ENCODE data around the gene ZNF511. TPM values are rescaled to one million over a fixed set of nuclear protein-coding genes. Genes with fewer than 3 reads are reported as not detected.
"Not testable (repeated sequence)": the region's sequence is repeated elsewhere in the genome, so short reads cannot be mapped to it uniquely, and the experiment has no call there.

Gene ZNF511
- total and polyA plus RNA-seq, 4 donors = 18.2 to 39.6 (median 32.0) TPM

- no peaks in the 10 kb centered on the region for H3K9me3 ChIP-seq (ENCODE audit: control insufficient read depth, low read length)
- no peaks in the 10 kb centered on the region for H3K4me1 ChIP-seq (ENCODE audit: control insufficient read depth in 1 of 2, insufficient read depth in 2 of 2, low read length in 2 of 2)
- ATAC-seq (ENCODE audit: low FRiP score) = no peak
- intact Hi-C loops (cut with DNase I) = loop anchor here in 1 of 2 donors (5.0 kb wide), 1 partner anchor 60 kb away; the partner anchor contains the start of gene ECHS1
- H3K27ac ChIP-seq (ENCODE audit: low read depth in 1 of 2, low read length in 2 of 2) = no peak overlapping the region
- 90 to 92% methylated on average over 9 of the region's 9 CpGs for WGBS, 2 donors
- peaks cover 0 to 2% of the 10 kb centered on the region in 2 donors for H3K36me3 ChIP-seq (ENCODE audit: control insufficient read depth in 1 of 2, insufficient read depth in 2 of 2, low read length in 1 of 2)
- no peaks in the 10 kb centered on the region for H3K27me3 ChIP-seq (ENCODE audit: control insufficient read depth in 1 of 2, insufficient read depth in 2 of 2, low read length in 1 of 2)
- H3K4me3 ChIP-seq (ENCODE audit: low read length in 2 of 2) = no peak overlapping the region
- DNase-seq = peak; percentile 41 to 73
Observed at GRCh38 chr10:133312769-133313145, 4.0 kb downstream of the ZNF511 start.

DNA sequence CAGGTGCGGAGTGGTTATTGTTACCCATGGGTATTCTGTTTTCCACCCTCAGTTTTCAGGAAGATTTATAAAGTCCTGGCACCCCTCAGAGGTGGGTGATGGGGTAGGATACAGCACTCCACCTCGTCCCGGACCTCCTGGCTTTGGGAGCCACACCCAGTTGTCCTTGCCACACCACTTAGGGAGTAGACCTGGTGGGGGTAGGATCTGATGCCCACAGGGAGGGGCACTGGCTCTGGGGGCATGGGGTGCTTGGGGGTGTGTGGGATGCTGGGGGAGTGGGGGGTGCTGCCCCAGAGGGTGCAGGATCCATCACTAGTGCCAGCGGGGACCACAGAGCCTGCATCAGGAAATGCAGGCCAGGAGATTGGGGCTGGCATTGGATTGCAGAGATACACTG, 4.5 kb downstream of the ZNF511 start:
- Histone ChIP-seq H3K9me3 (ENCODE audit: control insufficient read depth, low read length) (no peaks in the 10 kb centered on the region), H3K36me3 (ENCODE audit: control insufficient read depth in 1 of 2, insufficient read depth in 2 of 2, low read length in 1 of 2) (peaks cover 0 to 2% of the 10 kb centered on the region in 2 donors), H3K27ac (ENCODE audit: low read depth in 1 of 2, low read length in 2 of 2) (no peak overlapping the region), H3K27me3 (ENCODE audit: control insufficient read depth in 1 of 2, insufficient read depth in 2 of 2, low read length in 1 of 2) (no peaks in the 10 kb centered on the region), H3K4me3 (ENCODE audit: low read length in 2 of 2) (no peak overlapping the region), H3K4me1 (ENCODE audit: control insufficient read depth in 1 of 2, insufficient read depth in 2 of 2, low read length in 2 of 2) (no peaks in the 10 kb centered on the region)
- 76 to 82% methylated on average over 4 of the region's 4 CpGs for WGBS, 2 donors
- intact Hi-C loops (cut with DNase I) = loop anchor here in 1 of 2 donors (5.0 kb wide), 1 partner anchor 59 kb away; the partner anchor contains the start of gene ECHS1
- no peak for DNase-seq
- ATAC-seq (ENCODE audit: low FRiP score) = no peak

- DNase-seq (peak; percentile 9 to 45), ATAC-seq (ENCODE audit: low FRiP score) (no peak)
- peaks cover 0 to 2% of the 10 kb centered on the region in 2 donors for H3K36me3 ChIP-seq (ENCODE audit: control insufficient read depth in 1 of 2, insufficient read depth in 2 of 2, low read length in 1 of 2)
- no peaks in the 10 kb centered on the region for H3K4me1 ChIP-seq (ENCODE audit: control insufficient read depth in 1 of 2, insufficient read depth in 2 of 2, low read length in 2 of 2)
- intact Hi-C loops (cut with DNase I) = loop anchor here in 1 of 2 donors (5.0 kb wide), 1 partner anchor 57 kb away; the partner anchor contains the start of gene ECHS1
- no peak overlapping the region for H3K4me3 ChIP-seq (ENCODE audit: low read length in 2 of 2)
- H3K9me3 ChIP-seq (ENCODE audit: control insufficient read depth, low read length) = no peaks in the 10 kb centered on the region
- no peaks in the 10 kb centered on the region for H3K27me3 ChIP-seq (ENCODE audit: control insufficient read depth in 1 of 2, insufficient read depth in 2 of 2, low read length in 1 of 2)
- H3K27ac ChIP-seq (ENCODE audit: low read depth in 1 of 2, low read length in 2 of 2) = no peak overlapping the region
- 85 to 86% methylated on average over 12 of the region's 12 CpGs for WGBS, 2 donors
Observed at GRCh38 chr10:133314911-133315310, 6.2 kb downstream of the ZNF511 start.

GRCh38 chr10:133315847-133316246, 7.1 kb downstream of the ZNF511 start:
- Histone ChIP-seq H3K36me3 (ENCODE audit: control insufficient read depth in 1 of 2, insufficient read depth in 2 of 2, low read length in 1 of 2) (peaks cover 0 to 2% of the 10 kb centered on the region in 2 donors), H3K27ac (ENCODE audit: low read depth in 1 of 2, low read length in 2 of 2) (no peak overlapping the region), H3K27me3 (ENCODE audit: control insufficient read depth in 1 of 2, insufficient read depth in 2 of 2, low read length in 1 of 2) (no peaks in the 10 kb centered on the region), H3K9me3 (ENCODE audit: control insufficient read depth, low read length) (no peaks in the 10 kb centered on the region), H3K4me1 (ENCODE audit: control insufficient read depth in 1 of 2, insufficient read depth in 2 of 2, low read length in 2 of 2) (no peaks in the 10 kb centered on the region), H3K4me3 (ENCODE audit: low read length in 2 of 2) (no peak overlapping the region)
- DNase-seq (peak in 1 of 2 donors; percentile 21), ATAC-seq (ENCODE audit: low FRiP score) (no peak)
- intact Hi-C loops (cut with DNase I) = no loop called here
- 87 to 89% methylated on average over 5 of the region's 5 CpGs for WGBS, 2 donors

DNA sequence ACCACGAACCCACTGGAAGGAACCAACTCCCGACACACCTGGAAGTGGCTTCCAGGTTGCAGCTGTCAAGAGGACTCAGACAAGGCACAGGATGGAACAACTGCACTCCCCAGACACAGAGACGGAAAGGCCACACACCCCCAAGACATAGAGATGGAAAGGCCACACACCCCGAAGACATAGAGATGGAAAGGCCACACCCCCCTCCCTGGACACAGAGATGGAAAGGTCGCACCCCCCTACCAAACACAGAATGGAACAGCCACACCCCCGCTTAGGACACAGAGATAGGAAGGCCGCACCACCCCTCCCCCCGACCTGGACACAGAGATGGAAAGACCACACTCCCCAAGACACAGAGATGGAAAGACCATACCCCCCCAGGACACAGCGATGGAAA, 7.6 kb downstream of the ZNF511 start:
- H3K4me1 ChIP-seq (ENCODE audit: control insufficient read depth in 1 of 2, insufficient read depth in 2 of 2, low read length in 2 of 2) = no peaks in the 10 kb centered on the region
- 91 to 97% methylated on average over 8 to 9 of the region's 9 CpGs for WGBS, 2 donors
- H3K9me3 ChIP-seq (ENCODE audit: control insufficient read depth, low read length) = no peaks in the 10 kb centered on the region
- intact Hi-C loops (cut with DNase I) = no loop called here
- H3K4me3 ChIP-seq (ENCODE audit: low read length in 2 of 2) = no peak overlapping the region
- H3K36me3 ChIP-seq (ENCODE audit: control insufficient read depth in 1 of 2, insufficient read depth in 2 of 2, low read length in 1 of 2) = peaks cover 0 to 2% of the 10 kb centered on the region in 2 donors
- no peak overlapping the region for H3K27ac ChIP-seq (ENCODE audit: low read depth in 1 of 2, low read length in 2 of 2)
- ATAC-seq (ENCODE audit: low FRiP score) (no peak), DNase-seq (peak in 1 of 2 donors; percentile 32)
- H3K27me3 ChIP-seq (ENCODE audit: control insufficient read depth in 1 of 2, insufficient read depth in 2 of 2, low read length in 1 of 2) = no peaks in the 10 kb centered on the region

DNA sequence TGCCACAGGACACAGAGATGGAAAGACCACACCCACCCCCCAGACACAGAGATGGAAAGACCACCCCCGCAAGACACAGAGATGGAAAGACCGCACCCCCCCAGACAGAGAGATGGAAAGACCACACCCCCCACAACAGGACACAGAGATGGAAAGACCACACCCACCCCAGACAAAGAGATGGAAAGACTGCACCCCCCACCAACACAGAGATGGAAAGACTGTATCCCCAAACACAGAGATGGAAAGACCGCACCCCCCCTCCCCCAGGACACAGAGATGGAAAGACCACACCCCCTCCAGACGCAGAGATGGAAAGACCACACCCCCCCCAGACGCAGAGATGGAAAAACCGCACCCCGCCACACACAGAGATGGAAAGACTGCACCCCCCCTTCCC, 8.0 kb downstream of the ZNF511 start:
- no peak overlapping the region for H3K4me3 ChIP-seq (ENCODE audit: low read length in 2 of 2)
- DNase-seq = peak in 1 of 2 donors; percentile 33
- H3K4me1 ChIP-seq (ENCODE audit: control insufficient read depth in 1 of 2, insufficient read depth in 2 of 2, low read length in 2 of 2) = no peaks in the 10 kb centered on the region
- no peak overlapping the region for H3K27ac ChIP-seq (ENCODE audit: low read depth in 1 of 2, low read length in 2 of 2)
- intact Hi-C loops (cut with DNase I) = no loop called here
- H3K36me3 ChIP-seq (ENCODE audit: control insufficient read depth in 1 of 2, insufficient read depth in 2 of 2, low read length in 1 of 2) = peaks cover 0 to under 1% of the 10 kb centered on the region in 2 donors
- no peaks in the 10 kb centered on the region for H3K27me3 ChIP-seq (ENCODE audit: control insufficient read depth in 1 of 2, insufficient read depth in 2 of 2, low read length in 1 of 2)
- 84 to 89% methylated on average over 7 of the region's 7 CpGs for WGBS, 2 donors
- no peaks in the 10 kb centered on the region for H3K9me3 ChIP-seq (ENCODE audit: control insufficient read depth, low read length)
- ATAC-seq (ENCODE audit: low FRiP score) = no peak

GRCh38 chr10:133318494-133319127, 9.9 kb downstream of the ZNF511 start:
- intact Hi-C loops (cut with DNase I) = no loop called here

GRCh38 chr10:133320852-133321422, 12.2 kb downstream of the ZNF511 start:
- H3K4me3 ChIP-seq (ENCODE audit: low read length in 2 of 2); ATAC-seq (ENCODE audit: low FRiP score); H3K9me3 ChIP-seq (ENCODE audit: control insufficient read depth, low read length); H3K36me3 ChIP-seq (ENCODE audit: control insufficient read depth in 1 of 2, insufficient read depth in 2 of 2, low read length in 1 of 2); H3K27me3 ChIP-seq (ENCODE audit: control insufficient read depth in 1 of 2, insufficient read depth in 2 of 2, low read length in 1 of 2); H3K4me1 ChIP-seq (ENCODE audit: control insufficient read depth in 1 of 2, insufficient read depth in 2 of 2, low read length in 2 of 2); H3K27ac ChIP-seq (ENCODE audit: low read depth in 1 of 2, low read length in 2 of 2); intact Hi-C loops (cut with DNase I): not testable (repeated sequence)
- peak in 1 of 2 donors; percentile 24 for DNase-seq
- WGBS, 2 donors = 88 to 92% methylated on average over 6 of the region's 6 CpGs

More at GRCh38 chr10:133318494-133319127, 9.9 kb downstream of the ZNF511 start:
- DNase-seq (peak; percentile 71 to 87), ATAC-seq (ENCODE audit: low FRiP score) (peak; percentile 78)
- Histone ChIP-seq H3K4me1 (ENCODE audit: control insufficient read depth in 1 of 2, insufficient read depth in 2 of 2, low read length in 2 of 2) (no peaks in the 10 kb centered on the region), H3K4me3 (ENCODE audit: low read length in 2 of 2) (no peak overlapping the region), H3K27me3 (ENCODE audit: control insufficient read depth in 1 of 2, insufficient read depth in 2 of 2, low read length in 1 of 2) (no peaks in the 10 kb centered on the region), H3K27ac (ENCODE audit: low read depth in 1 of 2, low read length in 2 of 2) (no peak overlapping the region), H3K36me3 (ENCODE audit: control insufficient read depth in 1 of 2, insufficient read depth in 2 of 2, low read length in 1 of 2) (no peaks in the 10 kb centered on the region), H3K9me3 (ENCODE audit: control insufficient read depth, low read length) (no peaks in the 10 kb centered on the region)
- WGBS, 2 donors = 9 to 10% methylated on average over 47 to 51 of the region's 51 CpGs
